ENCODE data around the gene CSRP1.
A peak's percentile ranks its signal among the peaks of the same experiment; 100 is the strongest.

The CSRP1 gene

DNA sequence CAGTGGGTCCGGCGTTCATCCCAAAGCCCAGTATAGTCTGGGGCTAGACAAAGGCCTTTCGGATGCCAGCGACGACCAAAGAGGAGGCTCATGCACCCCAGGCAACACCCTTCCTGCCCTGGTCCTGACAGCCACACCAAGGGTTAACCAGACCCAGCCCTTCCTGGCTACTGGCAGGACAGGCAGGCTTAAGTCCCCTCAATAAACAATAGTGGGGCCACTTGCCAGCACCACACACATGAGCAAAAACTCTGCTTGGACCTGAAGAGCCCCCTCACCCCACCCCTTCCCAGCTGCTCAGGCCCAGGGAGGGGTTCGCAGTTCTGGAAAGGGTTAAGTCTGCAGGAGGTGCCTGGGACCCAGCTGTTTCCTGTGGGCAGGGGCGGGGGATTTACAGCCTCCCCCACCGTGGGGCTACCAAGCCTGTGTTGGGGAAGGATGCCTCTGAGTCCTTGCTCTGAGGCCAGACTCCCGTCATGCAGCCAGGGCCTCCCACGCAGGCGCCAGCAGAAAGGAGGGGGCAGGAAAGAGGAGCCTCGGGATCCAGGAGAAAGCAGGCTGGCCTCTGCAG is 56.1 kb downstream of the CSRP1 start:
- no peak for DNase-seq

DNA sequence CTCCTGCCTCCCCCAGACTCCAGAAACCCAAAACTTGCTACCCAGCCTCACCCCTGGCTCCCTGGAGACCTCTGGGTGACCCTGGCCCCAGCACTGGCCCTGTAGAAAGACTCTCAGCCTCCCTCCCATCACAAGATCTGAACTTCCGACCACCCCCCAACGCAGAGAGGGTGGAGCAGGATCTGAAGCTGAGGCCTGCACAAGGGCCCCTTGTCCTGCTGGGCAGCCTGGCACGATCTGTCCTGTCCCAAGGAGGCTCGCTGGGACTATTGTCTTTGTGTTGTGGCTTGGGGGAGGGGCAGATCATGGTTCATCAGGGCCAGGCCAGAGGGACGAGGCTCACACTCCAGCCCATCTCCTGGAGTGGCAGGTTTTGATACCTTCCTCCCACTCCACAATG is 57.9 kb downstream of the CSRP1 start:
- no peak for DNase-seq

DNA sequence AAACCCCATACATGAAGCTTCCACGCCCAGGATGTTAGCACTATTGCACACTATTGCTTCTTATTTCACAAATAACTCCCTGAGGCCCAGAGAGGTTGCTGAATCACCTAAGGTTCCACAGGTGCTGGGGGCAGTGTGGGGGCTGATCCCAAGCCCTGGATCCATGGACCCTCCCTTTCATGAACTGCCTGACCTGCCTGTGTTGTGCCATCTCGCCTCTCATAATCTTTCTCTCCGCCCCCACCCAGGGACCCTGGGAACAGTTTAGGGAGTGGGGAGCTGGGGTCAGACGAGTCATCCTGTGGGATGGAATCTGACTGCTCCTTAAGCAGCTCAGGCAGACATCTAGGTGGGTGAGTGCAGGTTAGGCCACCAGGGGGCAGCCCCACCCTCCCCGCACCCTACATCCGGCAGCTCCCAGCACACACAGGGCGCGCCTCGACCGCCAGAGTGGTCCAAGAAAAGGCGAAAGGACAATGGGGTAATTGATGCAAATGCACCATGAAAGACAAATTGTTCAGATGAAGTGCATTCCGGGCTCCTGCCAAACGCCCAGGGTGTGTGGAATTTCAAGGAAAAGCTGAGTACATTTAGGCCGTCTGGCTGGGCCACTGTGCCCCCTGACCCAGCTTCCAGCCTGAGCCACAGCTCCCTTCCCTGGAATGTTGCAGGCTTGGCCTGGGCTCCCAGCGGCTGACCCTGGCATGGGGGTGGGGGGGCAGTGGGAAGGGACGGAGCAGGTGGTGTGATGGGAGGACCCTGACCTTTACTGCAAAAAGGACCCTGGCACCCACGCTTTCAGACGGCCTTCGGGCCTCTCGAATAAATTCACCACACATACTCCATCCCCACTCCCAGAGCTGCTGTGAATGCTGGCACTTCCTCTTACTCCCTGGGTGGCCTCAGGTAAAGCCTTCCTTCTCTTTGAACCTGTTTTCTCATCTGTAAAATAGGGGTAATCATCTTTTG is 58.7 kb downstream of the CSRP1 start:
- peak; percentile 3 for DNase-seq

DNA sequence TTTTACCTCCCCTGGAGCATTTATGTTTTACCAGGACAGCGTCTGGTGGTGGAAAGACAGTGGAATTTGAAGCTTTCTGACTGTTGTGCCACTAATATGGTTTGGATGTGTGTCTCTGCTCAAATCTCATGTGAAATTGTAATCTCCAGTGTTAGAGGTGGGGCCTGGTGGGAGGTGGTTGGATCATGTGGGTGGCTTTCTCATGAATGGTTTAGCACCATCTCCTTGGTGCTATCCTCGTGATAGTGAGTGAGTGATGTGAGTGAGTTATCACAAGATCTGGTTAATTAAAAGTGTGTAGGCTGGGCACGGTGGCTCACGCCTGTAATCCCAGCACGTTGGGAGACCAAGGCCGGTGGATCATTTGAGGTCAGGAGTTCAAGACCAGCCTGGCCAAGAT is 61.6 kb downstream of the CSRP1 start:
- no peak for DNase-seq

DNA sequence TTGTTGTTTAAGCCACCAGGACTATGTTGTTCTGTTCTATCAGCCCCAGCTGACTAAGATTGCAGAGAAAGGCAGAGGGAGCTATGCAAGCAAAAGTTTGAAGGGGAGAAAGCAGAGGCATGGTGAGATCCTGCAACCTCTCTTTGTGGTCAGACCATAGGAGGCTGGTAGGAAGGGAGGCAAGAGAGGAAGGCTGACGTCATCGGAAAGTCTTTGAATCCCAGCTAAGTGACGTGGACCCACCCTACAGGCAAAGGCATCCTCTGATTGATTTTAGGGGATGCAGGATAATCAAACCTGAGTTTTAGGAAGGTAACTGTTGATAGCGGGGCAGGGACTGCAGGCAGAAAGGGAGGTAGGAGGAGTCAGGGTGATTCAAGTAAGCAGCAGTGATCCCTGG is 62.1 kb downstream of the CSRP1 start:
- no peak for DNase-seq

DNA sequence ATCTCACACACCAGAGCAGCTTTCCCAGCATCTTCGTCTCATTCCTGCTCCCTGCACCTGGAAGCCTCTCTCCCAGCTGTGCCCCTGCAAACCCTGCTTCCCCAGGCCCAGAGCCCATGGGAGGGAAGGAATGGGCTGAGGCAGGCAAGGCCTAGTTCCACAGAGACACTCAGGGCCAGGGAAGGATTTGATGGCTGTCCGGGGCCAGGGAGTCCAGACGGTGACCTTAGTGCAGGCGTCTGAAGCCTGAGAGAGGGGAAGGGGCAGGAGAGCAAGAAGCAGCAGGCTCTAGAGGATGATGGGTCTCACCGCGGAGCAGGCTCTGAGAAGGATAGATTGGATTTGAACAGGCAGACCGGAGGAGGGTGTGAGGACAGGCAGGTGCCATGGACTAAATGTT is 63.2 kb downstream of the CSRP1 start:
- DNase-seq, result no peak

DNA sequence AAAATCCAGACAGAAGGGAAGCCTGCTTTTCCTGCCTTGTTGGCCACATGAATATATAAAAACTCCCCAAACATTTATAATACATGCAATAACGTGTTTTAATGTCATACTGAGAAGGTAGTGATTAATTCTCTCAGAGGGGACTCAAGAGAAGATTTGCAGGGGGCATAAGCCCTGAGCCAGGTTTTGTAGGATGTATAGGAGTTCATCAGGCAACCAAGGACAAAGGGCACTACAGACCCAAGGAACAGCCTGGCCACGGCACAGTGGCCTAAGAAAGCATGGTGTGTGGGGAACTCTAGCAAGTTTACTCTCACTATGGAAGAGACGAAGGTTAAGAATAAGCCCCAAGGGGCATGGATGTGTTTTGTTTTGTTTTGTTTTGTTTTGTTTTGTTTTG is 70.0 kb downstream of the CSRP1 start:
- DNase-seq, result no peak

DNA sequence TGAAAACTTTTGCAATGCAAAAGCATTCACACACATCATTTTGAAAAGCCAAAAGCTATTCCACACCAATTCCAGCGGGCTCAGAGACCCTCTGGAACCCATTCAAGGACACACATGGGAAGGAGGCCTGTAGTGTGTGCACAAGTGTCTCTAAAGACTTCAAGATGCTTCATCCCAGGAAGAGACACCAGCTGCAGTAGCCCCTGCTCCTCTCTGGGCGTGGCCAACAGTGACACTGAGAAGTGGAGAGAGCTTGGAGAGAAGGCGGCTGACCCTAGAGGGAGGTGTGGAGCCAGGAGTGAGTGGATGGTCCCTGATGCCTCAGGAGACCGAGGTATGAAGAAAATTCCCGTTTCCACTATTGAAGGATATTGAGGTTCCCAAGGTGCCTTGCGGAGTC is 70.5 kb downstream of the CSRP1 start:
- no peak for DNase-seq

DNA sequence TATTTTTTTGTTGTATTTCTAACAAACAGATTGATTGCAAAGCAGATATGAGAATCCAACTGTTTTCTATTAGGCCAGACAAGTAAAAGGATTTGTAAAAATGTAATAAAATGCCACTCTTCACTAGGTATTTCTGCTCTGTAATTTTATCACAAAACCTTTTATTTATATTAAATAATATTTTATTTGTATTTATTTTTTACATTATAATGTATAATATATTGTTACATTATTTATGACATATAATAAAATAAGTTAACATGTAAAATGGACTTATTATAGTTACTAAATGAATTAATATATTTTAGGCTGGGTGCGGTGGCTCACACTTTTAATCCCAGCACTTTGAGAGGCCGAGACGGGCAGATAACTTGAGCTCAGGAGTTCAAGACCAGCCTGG is 72.7 kb downstream of the CSRP1 start:
- DNase-seq, result no peak

DNA sequence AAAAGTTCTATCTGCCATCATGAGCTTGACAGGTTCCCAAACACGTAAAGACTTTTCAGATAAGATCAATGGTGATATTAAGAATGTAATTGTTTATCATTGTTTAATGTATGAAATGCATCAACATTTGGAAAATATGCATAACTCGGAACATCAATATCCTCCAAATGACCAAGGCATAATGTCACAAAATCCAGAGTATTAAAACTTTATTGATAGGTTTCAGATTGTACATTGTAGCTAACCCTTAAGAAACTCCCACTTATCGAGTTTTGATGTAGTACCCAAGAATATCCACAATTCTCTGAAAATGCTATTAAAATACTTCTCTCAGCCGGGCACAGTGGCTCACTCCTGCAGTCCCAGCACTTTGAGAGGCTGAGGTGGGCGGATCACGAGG is 73.3 kb downstream of the CSRP1 start:
- DNase-seq, result no peak
